HG03139 (cell line): ENCODE data around the gene USP38.
A peak's percentile ranks its signal among the peaks of the same experiment; 100 is the strongest.
"Not testable (repeated sequence)": the region's sequence is repeated elsewhere in the genome, so short reads cannot be mapped to it uniquely, and the experiment has no call there.

Experiments
- ATAC-seq: cut with Tn5 transposase; IDR thresholded peaks from one replicate; pipeline ENCODE4 v1.9.1; 2021; ENCODE audit not compliant: unreplicated experiment

The USP38 gene

GRCh38 chr4:143184503-143185252 is at the start of gene USP38:
Gene USP38, plus strand, starts transcription at chr4:143184917. Its CDS starts 534 bp downstream, at chr4:143185451.
- ATAC-seq = peak; percentile 71

DNA sequence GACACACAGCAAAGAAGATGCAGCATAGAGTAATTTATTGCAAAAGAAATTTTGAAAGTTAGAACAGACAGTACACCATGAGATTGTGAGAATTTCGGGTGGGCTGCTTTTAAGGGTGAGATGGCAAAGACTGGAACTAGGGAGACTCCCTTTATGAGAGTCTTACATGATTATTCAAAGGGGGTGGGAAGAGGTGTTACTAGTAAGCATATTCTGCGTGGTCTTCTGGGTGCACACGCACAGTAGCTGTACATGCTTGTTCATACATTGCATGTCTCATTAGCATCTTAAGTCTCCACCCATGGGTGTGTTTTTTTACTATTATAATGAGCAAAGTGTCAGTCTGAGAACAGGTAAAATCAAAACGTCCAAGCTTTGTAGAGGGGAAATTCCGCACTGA is 49.4 kb upstream of the USP38 start:
- no peak for ATAC-seq

GRCh38 chr4:143140696-143141095 is 44.0 kb upstream of the USP38 start:
- no peak for ATAC-seq

DNA sequence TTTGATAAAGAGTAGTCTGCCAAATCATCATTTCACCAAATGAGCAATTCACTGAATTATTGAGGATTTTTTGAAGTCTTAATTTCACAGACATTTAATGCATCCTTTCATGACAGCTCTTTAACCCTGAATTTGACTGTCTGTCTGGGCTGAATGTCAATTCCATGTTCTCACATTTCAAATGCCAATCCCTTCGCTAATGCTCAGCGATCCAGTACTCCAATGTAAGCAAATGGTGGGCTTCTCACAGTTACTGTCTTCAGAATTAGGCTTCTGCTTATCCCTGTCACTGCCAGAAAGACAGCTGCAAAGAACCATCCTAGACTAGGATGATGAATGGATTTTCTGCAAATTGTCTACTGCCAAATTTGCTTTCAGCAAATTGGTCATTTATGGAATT is 36.2 kb upstream of the USP38 start:
- ATAC-seq = no peak

DNA sequence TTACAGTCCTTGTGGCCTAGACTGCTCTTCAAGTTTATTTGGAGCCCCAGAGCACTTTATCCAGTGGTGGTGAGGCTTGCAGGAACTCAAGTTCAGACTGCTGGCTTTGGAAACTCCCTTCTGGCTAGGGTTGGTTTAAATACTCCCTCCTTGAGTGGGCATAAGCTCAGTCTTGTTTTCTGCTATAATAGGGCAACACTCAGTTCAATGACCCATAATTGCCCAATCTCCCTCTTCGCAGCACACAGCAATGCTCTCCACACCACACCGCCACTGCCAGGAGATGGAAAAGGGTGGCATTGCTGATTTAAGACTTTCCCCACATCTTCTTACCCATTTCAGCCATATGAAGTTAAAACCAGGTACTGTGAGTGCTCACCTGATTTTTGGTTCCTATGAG is 27.9 kb upstream of the USP38 start:
- no peak for ATAC-seq

GRCh38 chr4:143163614-143164013 is 21.1 kb upstream of the USP38 start:
- no peak for ATAC-seq

- not testable (repeated sequence) for ATAC-seq
These were observed 18.0 kb upstream of the USP38 start for GRCh38 chr4:143166722-143167121.

DNA sequence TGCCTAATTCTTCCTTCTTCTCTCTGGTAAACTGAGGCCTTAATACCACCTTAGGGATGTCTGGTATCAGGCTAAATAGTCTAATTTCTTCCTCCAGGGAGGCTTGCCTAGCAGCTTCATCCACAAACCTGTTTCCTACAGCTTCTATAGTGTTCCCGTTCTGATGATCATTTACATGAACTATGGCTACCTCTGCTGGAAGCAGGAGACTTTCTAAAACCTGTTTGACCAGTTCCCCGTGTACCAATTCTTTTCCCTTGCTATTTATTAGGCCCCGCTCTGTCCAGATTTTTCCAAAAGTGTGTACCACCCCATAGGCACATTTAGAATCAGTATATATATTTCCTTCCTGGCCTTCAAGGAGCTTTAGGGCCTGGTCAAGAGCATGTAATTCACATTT is 5.8 kb upstream of the USP38 start:
- ATAC-seq = no peak

- ATAC-seq = no peak
These were observed 1.1 kb upstream of the USP38 start for GRCh38 chr4:143183513-143184216.

- ATAC-seq = peak; percentile 11
These were observed 557 bp upstream of the USP38 start for GRCh38 chr4:143184217-143184502.

GRCh38 chr4:143185253-143186107 is 763 bp downstream of the USP38 start:
- peak; percentile 18 for ATAC-seq

DNA sequence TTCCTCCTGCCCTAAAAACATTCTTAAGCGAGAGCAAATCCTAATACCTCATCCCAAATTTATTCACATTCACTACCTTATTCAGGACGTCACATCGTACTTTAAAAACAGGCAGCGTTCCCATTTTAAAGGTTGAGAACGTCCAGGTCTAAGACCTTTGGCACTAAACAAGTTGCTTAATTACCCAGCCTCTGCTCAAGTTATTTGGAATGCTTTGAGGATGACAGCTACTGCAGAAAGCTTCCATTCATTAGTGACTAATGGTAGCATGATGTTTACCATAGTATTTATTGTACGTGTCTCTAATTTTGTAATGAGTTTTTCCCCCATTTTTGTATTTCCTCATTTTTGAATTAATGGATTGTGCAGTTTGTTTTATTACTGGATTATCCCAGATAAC is 1.5 kb downstream of the USP38 start:
- no peak for ATAC-seq

- ATAC-seq = no peak
These were observed 1.9 kb downstream of the USP38 start for GRCh38 chr4:143186649-143187048.

- ATAC-seq = no peak
These were observed 3.7 kb downstream of the USP38 start for GRCh38 chr4:143188136-143189088.

- no peak for ATAC-seq
These were observed 4.8 kb downstream of the USP38 start for GRCh38 chr4:143189528-143189927.

- ATAC-seq = no peak
These were observed 10.9 kb downstream of the USP38 start for GRCh38 chr4:143195581-143195980.

DNA sequence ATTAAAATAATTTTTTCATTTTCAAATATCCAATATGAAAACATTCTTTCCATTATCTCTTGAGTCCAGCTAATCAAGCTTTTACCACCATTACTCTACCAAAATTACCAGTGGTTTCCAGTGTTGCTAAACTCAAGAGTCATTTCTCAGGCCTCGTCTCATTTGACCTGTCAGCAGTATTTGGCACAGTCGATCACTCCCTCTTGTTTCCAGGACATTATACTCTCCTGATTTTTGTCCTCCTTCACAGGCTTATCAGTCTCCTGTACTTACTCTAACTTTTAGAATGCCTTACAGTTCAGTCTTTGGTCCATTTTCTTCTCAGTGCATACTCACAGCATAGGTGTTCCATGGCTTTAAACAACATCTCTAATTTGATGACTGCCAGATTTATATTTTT is 11.6 kb downstream of the USP38 start:
- no peak for ATAC-seq

GRCh38 chr4:143199503-143199902 is 14.8 kb downstream of the USP38 start:
- no peak for ATAC-seq

DNA sequence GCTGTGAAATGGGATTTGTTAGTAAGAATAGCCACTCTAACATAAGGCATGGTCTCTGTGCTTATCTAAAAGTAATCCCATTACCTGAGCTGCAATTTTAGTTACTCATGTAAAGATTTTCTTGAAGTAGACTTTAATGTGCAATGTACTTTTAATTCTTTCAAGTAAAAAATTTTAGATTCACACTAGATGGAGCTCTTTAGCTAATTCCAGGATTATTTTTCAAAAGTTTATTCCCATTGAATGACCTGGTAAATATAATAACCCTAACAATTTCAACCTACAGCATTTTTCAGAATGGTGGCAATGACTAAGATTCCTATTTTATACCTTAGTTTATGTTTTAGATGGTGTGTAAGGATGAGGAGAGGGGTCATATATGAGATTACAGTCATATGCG is 18.1 kb downstream of the USP38 start:
- ATAC-seq = no peak

GRCh38 chr4:143203577-143203976 is 18.9 kb downstream of the USP38 start:
- no peak for ATAC-seq

- ATAC-seq = no peak
These were observed 22.8 kb downstream of the USP38 start for GRCh38 chr4:143207555-143207954.
